ENCODE results near the gene GSK3B.

The GSK3B gene

DNA sequence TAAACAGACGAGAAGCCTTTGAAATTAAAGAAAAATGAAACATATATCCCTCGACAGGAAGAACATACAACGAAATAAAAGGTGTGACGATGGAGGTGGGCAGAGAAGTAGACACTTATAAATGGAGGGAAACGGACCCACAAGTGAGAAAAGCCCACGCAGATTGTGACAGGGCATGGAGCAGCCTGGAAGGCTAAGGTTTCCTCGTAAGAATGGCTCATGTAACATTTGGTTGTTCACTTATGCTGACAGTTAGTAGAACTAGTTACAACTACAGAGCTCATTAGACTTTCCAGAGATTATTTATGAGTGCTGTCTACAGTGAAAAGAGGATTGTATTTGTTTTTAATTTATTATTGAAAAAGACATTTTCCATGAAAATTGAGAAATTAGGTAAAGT, 229.8 kb downstream of the GSK3B start:
- DNase-seq = no peak

GRCh38 chr3:119862616-119863015, 231.6 kb downstream of the GSK3B start:
- DNase-seq = no peak

- DNase-seq = peak; percentile 28
Observed at GRCh38 chr3:119861681-119862080, 232.6 kb downstream of the GSK3B start.

DNA sequence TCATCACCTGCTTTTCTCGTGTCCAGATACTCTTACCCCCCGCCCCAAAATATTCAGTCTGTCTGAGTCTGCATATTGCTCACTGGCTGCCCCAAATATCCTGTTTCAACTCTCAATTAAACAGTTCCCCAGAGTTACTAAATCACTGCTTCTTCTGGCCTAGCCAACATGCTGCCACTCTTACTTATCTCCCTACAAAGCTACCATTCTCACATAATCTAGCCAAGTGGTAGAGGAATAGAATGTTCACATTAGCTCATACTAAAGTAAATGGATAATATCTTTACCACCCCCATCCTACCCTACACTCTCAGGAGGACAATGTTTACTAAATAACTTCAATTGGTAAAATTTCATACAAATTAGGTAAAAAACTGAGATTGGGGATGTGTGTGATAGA, 234.5 kb downstream of the GSK3B start:
- no peak for DNase-seq

DNA sequence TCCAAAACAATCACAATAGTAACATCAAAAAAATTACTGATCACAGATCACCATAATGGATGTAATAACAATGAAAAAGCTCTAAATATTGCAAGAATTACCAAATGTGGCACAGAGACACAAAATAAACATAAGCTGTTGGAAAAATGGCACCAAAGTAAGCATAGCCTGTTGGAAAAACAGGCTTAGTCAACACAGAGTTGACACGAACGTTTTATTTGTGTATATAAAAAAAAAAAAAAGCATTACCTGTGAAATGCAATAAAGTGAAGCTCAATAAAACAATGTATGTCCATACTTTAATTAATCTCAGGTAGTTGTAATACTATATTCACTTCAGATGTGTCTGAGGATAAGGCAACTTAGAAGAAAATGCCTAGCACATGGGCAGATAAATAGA, 235.3 kb downstream of the GSK3B start:
- no peak for DNase-seq

- no peak for DNase-seq
Observed at GRCh38 chr3:119856695-119857094, 237.6 kb downstream of the GSK3B start.

DNA sequence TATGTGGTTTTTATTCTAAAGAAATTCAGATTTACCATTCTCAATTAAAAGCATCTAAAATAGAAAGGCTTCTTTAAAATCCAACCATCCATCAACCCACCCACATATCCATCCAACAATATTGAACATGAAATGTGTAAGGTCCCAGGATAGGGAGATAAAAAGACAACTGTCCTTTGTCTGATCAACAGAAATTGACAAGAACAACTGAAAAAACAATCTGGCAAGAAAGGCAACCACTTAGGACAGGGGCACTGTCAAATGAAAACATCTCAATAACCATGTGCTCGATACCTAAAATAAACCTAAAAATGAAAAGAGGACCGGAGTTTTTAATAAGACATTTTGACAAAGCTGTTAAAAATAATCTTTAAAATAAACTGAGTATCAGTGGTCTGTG, 245.1 kb downstream of the GSK3B start:
- no peak for DNase-seq

GRCh38 chr3:119841808-119842471, 252.3 kb downstream of the GSK3B start:
- no peak for DNase-seq

DNA sequence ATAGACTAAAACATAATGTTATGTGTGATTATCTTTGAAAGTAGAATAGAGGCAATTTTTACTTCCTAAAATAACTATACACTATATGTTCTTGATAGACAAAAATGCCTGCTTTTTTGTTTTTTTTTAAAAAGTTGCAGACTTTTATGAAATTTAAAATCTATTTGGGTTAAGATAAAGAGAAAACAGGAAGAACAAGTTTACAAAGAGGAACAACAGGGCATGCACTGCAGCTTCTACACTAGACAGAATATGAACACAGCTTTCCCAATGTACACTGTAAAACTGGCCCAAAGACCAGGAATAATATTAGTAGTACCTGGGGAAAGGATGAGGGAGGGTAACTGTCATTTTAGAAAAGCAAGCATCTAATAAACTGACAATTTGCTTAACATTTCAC, 258.7 kb downstream of the GSK3B start:
- DNase-seq = peak; percentile 44

DNA sequence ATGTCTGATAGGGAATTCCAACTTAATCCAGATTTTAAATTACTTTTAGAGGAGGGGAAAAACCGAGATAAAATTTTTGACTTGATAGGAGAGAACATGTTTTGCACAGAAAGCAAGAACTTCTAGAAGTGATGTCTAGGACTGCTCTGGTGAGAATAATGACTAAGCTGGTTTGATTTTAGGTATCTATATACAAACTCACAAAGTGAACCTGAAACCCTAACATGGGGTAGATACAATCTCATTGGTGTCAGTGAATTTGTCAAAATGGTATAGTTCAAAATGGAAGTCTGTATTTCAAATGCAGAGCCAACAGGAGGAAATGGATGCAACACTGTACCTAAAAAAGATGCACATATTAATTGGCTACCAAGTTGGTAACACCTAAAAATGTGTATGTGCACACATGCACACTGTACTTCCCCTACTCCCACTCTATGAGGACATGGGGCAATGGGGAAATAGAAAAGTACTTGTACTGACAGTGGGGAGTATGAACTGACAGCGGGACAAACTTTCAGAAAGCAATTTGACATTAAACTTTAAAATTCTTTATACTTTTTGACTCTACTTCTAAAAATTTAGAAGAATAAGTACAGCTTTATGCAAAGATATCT, 259.4 kb downstream of the GSK3B start:
- peak; percentile 35 for DNase-seq

GRCh38 chr3:119831941-119832371, 262.3 kb downstream of the GSK3B start:
- no peak for DNase-seq

GRCh38 chr3:119831022-119831421, 263.2 kb downstream of the GSK3B start:
- DNase-seq = peak; percentile 48

DNA sequence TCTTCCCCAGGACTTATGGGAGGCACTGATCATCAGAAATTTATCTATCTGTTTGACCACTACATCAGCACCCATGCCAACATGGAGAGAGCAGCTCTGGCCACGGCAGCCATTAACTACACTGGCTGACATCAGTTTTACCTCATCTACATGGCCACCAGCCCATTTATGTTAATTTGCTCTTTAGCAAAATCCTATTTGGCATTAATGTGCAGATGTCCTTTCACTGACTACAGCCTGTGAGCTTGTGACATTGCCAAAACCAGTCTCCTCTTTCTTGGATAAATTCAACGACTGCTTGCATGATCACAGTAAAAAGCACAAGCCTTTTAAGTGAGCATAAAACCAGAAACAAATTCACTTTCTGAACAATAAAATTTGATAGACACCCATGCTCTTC, 264.8 kb downstream of the GSK3B start:
- no peak for DNase-seq

DNA sequence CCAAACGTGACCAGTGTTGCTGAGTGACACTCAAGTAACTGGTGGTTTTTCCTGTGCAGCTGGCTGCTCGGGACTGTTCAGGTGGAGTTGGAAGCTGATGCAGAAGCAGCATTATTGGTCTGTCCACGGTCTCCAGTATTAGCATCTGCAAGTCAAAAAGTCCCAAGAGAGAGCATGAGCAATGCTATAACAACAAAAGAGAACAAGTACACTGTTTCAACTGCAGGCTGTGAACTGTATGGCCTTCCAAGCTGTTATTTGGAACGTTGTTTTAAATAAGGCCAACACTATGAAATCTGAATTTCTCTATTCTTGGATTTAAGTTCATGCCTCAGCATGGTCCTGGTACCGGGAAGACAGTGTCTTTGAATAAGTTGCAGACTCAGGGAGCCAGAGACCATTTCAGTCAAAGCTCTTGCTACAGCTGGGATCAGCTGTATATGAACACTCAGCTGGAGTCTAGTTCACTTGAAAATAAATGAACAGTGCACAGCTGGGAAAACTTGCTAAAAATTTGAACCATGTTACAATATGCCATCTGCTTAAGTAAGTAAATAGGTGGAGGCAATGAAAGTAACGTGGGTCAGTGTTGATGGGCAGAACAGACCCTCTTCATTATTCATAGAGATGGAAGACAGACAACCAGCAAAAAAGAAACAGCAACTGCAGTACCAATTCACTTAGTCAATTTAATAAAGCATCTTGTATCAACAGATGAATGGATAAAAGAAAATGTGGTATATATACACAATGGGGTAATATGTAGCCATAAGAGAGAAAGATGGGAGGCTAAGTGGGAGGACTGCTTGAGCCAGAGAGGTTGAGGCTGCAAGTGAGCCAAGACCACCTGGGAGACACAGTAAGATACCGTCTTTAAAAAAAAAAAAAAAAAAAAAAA, 267.3 kb downstream of the GSK3B start:
- no peak for DNase-seq

- no peak for DNase-seq
Observed at GRCh38 chr3:119825820-119826219, 268.4 kb downstream of the GSK3B start.

- DNase-seq = no peak
Observed at GRCh38 chr3:119819806-119820205, 274.4 kb downstream of the GSK3B start.

DNA sequence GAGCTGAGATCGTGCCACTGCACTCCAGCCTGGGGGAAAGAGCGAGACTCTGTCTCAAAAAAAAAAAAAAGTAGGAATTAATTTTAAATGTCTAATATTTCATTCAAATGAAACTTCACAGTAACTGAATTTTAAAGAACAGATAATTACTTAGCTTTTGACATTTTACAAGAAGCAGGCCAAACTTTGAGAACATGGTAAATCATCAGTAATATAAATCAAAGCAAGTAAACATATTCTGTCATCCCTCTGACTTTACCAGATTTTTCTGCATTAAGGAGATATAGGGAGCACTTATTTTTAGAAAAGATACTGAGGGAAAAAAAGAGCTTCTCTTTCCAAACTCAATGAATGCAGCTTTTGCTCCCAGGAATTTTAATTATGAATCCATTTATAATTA, 275.3 kb downstream of the GSK3B start:
- no peak for DNase-seq

- no peak for DNase-seq
Observed at GRCh38 chr3:119817583-119818363, 276.5 kb downstream of the GSK3B start.

DNA sequence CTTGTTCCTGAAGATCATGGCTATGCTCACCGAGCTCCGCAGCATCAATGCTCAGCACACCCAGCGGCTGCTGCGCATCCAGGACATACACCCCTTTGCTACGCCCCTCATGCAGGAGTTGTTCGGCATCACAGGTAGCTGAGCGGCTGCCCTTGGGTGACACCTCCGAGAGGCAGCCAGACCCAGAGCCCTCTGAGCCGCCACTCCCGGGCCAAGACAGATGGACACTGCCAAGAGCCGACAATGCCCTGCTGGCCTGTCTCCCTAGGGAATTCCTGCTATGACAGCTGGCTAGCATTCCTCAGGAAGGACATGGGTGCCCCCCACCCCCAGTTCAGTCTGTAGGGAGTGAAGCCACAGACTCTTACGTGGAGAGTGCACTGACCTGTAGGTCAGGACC, 277.2 kb downstream of the GSK3B start:
- DNase-seq = no peak

DNA sequence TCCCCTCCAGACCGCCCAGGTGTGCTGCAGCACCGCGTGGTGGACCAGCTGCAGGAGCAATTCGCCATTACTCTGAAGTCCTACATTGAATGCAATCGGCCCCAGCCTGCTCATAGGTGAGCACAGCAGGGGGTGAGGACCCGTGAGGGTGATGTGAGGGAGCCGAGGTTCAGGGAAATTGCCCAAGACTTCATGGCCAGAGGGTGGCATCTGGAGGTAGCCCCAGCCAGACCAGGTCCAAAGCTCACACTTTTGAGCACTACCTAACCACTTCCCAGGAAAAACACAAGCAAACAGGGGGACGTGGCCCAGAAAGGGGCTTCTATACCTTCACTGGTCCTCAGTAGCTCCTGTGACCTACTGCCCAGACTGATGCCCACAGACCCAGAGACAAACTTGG, 278.5 kb downstream of the GSK3B start:
- no peak for DNase-seq

- DNase-seq = no peak
Observed at GRCh38 chr3:119812491-119813058, 281.7 kb downstream of the GSK3B start.

DNA sequence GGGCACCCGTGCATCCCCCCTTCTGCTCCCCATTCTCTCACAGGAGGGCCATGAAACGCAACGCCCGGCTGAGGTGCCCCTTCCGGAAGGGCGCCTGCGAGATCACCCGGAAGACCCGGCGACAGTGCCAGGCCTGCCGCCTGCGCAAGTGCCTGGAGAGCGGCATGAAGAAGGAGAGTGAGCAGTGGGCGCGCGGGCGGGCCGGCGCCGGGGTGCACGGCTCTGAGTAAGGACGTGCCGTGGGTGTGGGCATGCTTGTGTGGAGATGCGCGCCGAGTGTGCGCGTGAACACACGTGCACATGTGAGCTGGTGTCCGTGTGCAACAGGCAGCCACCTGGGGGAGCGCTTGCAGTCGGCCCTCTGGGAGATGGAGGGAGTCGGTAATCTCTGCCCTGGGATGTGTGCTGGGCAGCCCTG, 284.2 kb downstream of the GSK3B start:
- DNase-seq = peak; percentile 78
